GM19043 (cell line): ENCODE results near the gene FUCA1.
"Not testable (repeated sequence)": the region's sequence is repeated elsewhere in the genome, so short reads cannot be mapped to it uniquely, and the experiment has no call there.

Source experiments
- ATAC-seq: cut with Tn5 transposase; IDR thresholded peaks from one replicate; pipeline ENCODE4 v1.9.1; 2021; ENCODE audit warnings: low read depth; ENCODE audit not compliant: unreplicated experiment

FUCA1 gene

GRCh38 chr1:23896491-23896890, 28.4 kb upstream of the FUCA1 start:
- no peak for ATAC-seq

GRCh38 chr1:23895993-23896392, 27.9 kb upstream of the FUCA1 start:
- no peak for ATAC-seq

- no peak for ATAC-seq
Observed at GRCh38 chr1:23895082-23895481, 27.0 kb upstream of the FUCA1 start.

GRCh38 chr1:23889074-23889473, 21.0 kb upstream of the FUCA1 start:
- ATAC-seq, result no peak

GRCh38 chr1:23885222-23885621, 17.1 kb upstream of the FUCA1 start:
- no peak for ATAC-seq

GRCh38 chr1:23882746-23883145, 14.7 kb upstream of the FUCA1 start:
- ATAC-seq, result no peak

- ATAC-seq, result no peak
Observed at GRCh38 chr1:23879809-23880208, 11.7 kb upstream of the FUCA1 start.

- ATAC-seq, result no peak
Observed at GRCh38 chr1:23878668-23879067, 10.6 kb upstream of the FUCA1 start.

GRCh38 chr1:23875382-23875781, 7.3 kb upstream of the FUCA1 start:
- no peak for ATAC-seq

- ATAC-seq, result no peak
Observed at GRCh38 chr1:23872421-23872820, 4.3 kb upstream of the FUCA1 start.

- no peak for ATAC-seq
Observed at GRCh38 chr1:23869051-23869450, 961 bp upstream of the FUCA1 start.

GRCh38 chr1:23868557-23869016, 497 bp upstream of the FUCA1 start:
- ATAC-seq, result peak; percentile 4

- ATAC-seq, result no peak
Observed at GRCh38 chr1:23867542-23867894, 572 bp downstream of the FUCA1 start.

- ATAC-seq, result no peak
Observed at GRCh38 chr1:23865543-23865930, 2.6 kb downstream of the FUCA1 start.

GRCh38 chr1:23864801-23865542, 3.1 kb downstream of the FUCA1 start:
- ATAC-seq, result no peak

GRCh38 chr1:23862640-23863039, 5.5 kb downstream of the FUCA1 start:
- no peak for ATAC-seq

- ATAC-seq, result no peak
Observed at GRCh38 chr1:23854568-23854967, 13.5 kb downstream of the FUCA1 start.

- not testable (repeated sequence) for ATAC-seq
Observed at GRCh38 chr1:23853124-23853523, 15.0 kb downstream of the FUCA1 start.

GRCh38 chr1:23851406-23851805, 16.7 kb downstream of the FUCA1 start:
- ATAC-seq, result not testable (repeated sequence)

GRCh38 chr1:23848673-23849616, 19.1 kb downstream of the FUCA1 start:
- ATAC-seq, result no peak

GRCh38 chr1:23847482-23848095, 20.5 kb downstream of the FUCA1 start:
- not testable (repeated sequence) for ATAC-seq
